Cardiac ventricle fibroblast (primary cell): Measurements from ENCODE around the gene AGTRAP. TPM values are rescaled to one million over a fixed set of nuclear protein-coding genes. Genes with fewer than 3 reads are reported as not detected.

ENCODE experiments used
- total RNA-seq: library from RNA; depleted of rRNA; stranded (reverse); fragments of >200 nt; gene quantifications from 2 replicates; pipeline ENCODE4 v1.2.3, GENCODE V29; 2015

The AGTRAP gene, protein sequence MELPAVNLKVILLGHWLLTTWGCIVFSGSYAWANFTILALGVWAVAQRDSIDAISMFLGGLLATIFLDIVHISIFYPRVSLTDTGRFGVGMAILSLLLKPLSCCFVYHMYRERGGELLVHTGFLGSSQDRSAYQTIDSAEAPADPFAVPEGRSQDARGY
- 32.4 and 37.2 TPM in 2 replicates for total RNA-seq

DNA sequence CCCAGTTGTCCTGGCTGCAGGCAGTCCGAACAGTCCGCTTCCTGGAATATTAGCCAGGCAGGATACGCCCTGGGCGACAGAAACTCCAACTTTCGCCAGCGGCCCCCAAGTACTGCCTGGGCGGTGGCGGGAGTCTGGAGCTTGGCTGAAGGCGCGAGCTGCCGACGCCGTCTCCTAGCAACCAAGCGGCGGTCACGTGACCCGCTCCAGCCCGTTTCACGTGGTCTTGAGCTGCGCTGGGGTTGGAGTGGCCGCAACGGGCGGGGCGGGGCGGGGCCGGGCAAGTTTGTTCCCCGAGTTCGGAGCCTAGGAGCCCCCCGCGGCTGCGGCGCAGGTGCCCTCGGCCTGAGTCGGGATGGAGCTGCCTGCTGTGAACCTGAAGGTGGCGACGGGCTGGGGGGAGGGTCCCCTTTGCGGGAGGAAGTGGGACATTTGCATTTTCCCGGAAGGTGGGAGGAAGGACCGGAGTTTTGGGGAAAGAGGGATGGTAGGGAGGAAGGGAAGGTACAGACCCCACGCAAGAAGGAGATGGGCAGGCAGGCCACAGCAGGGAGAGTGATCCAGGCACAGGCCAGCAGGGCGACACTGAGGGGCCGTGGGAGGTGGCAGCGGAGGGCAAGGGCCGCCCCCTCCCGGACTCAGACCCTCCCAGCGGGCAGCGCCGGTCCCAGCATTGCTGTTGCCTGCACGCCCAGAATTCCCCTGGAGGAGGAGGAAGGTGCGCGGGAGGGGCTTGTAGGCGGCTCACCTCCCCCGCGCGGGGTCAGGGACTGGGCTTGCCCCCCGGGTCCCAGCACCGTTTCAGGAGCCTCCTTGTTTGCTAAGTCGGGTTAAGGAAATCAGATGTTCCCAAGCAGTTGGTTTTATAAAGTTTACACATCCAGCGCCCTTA is at the start of gene AGTRAP:
AGTRAP (plus strand) TSS at position 283 of the 892 bp plus-strand sequence; CDS start at position 356, 73 bp downstream.

DNA sequence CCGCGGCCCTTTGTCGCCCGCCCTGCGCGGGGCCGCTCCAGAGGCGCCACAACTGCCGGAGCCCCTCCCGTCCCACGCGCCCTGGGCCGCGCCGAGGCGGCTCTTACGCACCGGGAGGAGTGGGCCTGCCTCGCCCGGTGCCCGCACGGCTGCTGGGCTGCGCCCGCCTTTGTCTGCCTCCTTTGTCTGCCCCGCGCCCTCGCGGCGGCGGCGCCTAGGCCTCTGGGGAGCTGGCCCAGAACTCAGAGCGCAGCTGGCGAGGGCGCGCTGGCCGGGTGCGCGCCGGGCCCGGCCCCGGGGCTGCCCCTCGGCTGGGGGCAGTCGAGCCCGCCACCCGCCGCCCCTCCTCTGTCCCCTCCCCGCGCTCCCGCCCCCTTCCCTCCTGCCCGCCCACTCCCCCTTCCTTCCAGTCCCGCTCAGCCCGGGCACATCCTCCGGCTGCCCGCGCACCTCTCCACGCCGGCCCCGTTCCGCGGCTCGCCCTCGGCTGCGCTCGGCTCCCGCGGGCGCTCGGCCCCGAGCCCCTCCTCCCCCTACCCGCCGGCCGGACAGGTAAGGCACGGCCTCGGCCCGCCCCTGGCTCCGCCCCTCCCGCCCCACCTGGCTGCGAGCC is 44.5 kb upstream of the AGTRAP start, which contains the start of gene DRAXIN:
DRAXIN (plus strand) TSS at position 409 of the 613 bp plus-strand sequence. CDS start 14,549 bp downstream, outside the sequence.

DNA sequence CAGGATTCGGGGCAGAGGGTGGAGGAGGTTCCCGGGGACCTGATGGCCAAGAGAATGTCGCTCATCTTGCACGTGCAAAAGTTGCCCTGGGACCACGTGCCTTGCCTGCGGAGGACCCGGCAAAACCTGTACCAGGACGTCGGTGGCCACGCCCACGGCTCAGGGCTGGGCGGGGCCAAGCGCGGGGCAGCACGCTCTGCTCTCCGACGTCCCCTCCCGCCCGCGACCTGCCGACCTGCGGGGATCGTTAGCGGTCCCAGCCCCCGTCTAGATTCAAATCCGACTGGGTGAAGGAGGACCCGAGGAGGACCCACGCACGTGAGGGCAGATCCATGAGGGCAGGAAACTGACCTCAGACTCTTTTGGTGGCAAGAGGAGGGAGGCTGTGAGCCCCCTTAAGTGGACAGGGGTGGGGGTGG is 26.1 kb downstream of the AGTRAP start, which contains the start of gene C1orf167:
C1orf167 (plus strand) TSS at position 206 of the 419 bp plus-strand sequence. CDS start 2,208 bp downstream, outside the sequence.

Other genes with a start within 250 kb of the AGTRAP start
- gene FBXO2, start 81.7 kb upstream of the AGTRAP start, total RNA-seq = 0.68 and 0.87 TPM in 2 replicates
- 12.2 and 13.4 TPM in 2 replicates for gene FBXO44, start 81.3 kb upstream of the AGTRAP start, total RNA-seq
- gene FBXO6, start 71.9 kb upstream of the AGTRAP start, total RNA-seq = 4.0 and 4.2 TPM in 2 replicates
- 22.8 and 30.4 TPM in 2 replicates for gene MAD2L2, start 55.0 kb upstream of the AGTRAP start, total RNA-seq
- 0.10 TPM in 1 of 2 replicates, not detected in the other for gene DRAXIN, start 44.4 kb upstream of the AGTRAP start, total RNA-seq
- gene C1orf167, start 26.1 kb downstream of the AGTRAP start, total RNA-seq = 0.24 TPM in 1 of 2 replicates, not detected in the other
- 19.4 and 25.1 TPM in 2 replicates for gene MTHFR, start 69.8 kb downstream of the AGTRAP start, total RNA-seq
- 6.9 and 7.6 TPM in 2 replicates for gene CLCN6, start 70.1 kb downstream of the AGTRAP start, total RNA-seq
- gene NPPA, start 111.6 kb downstream of the AGTRAP start, total RNA-seq = not detected in 2 replicates
- gene NPPB, start 122.8 kb downstream of the AGTRAP start, total RNA-seq = not detected in 2 replicates
- 68.2 and 85.4 TPM in 2 replicates for gene KIAA2013, start 190.3 kb downstream of the AGTRAP start, total RNA-seq
- 354 and 469 TPM in 2 replicates for gene PLOD1, start 198.6 kb downstream of the AGTRAP start, total RNA-seq
- 30.3 and 40.1 TPM in 2 replicates for gene MFN2, start 244.3 kb downstream of the AGTRAP start, total RNA-seq